ENCODE measurements around the gene HIGD2B.

- TF ChIP-seq CTCF (IDR thresholded peaks at IDR 0.05; ENCODE audit: low read depth, low read length) (no peak), EZH2phosphoT487 (IDR thresholded peaks at IDR 0.05; ENCODE audit: low read depth) (no peak)
Observed at GRCh38 chr15:72685301-72685924, 569 bp downstream of the HIGD2B start.
